Fibroblast of lung (primary cell): Measurements from ENCODE around the gene GAS7. TPM values are rescaled to one million over a fixed set of nuclear protein-coding genes. Genes with fewer than 3 reads are reported as not detected.

Source experiments
- DNase-seq, 2 donors: peaks; one replicate each; pipeline versions ENCODE4 v3.0.0 to v3.0.0-alpha.2; 2010; ENCODE audit warnings: low read depth in 2 of 2
- H2AFZ ChIP-seq: 2 replicates; pipeline ENCODE4 v1.5.1; 2012; ENCODE audit warnings: low read length, control low read depth, inconsistent platforms
- H3K27ac ChIP-seq: 2 replicates; pipeline ENCODE4 v1.5.1; 2011; ENCODE audit warnings: low read length, control low read depth; ENCODE audit not compliant: insufficient read depth
- H3K27me3 ChIP-seq: 2 replicates; pipeline ENCODE4 v1.5.1; 2011; ENCODE audit warnings: mild to moderate bottlenecking, low read length; ENCODE audit not compliant: control insufficient read depth, insufficient read depth
- H3K36me3 ChIP-seq: 2 replicates; pipeline ENCODE4 v1.5.1; 2011; ENCODE audit warnings: low read length; ENCODE audit not compliant: control insufficient read depth, insufficient read depth
- H3K4me1 ChIP-seq: 2 replicates; pipeline ENCODE4 v1.5.1; 2011; ENCODE audit warnings: low read length; ENCODE audit not compliant: control insufficient read depth, insufficient read depth; ENCODE audit errors: extremely low read depth
- H3K4me2 ChIP-seq: 2 replicates; pipeline ENCODE4 v1.5.1; 2011; ENCODE audit warnings: low read length, control low read depth; ENCODE audit not compliant: insufficient read depth; ENCODE audit errors: extremely low read depth
- H3K4me3 ChIP-seq, 4 experiments: fragments of 200-600 bp in 1 of 4; sonication (generic) in 1 of 4; replicated peaks in 1 of 4; 2 replicates each; pipeline ENCODE4 v1.5.1; 2011 to 2016; ENCODE audit warnings: low read length in 4 of 4, low read depth in 3 of 4, mild to moderate bottlenecking in 3 of 4, control low read depth in 2 of 4, inconsistent platforms in 1 of 4, mixed read lengths in 1 of 4; ENCODE audit not compliant: insufficient read depth in 1 of 4; ENCODE audit errors: control extremely low read depth in 1 of 4
- H3K79me2 ChIP-seq: 2 replicates; pipeline ENCODE4 v1.5.1; 2012; ENCODE audit warnings: mild to moderate bottlenecking, low read length, inconsistent platforms; ENCODE audit not compliant: control insufficient read depth, insufficient read depth
- H3K9ac ChIP-seq: 2 replicates; pipeline ENCODE4 v1.5.1; 2011; ENCODE audit warnings: mild to moderate bottlenecking, low read length, control low read depth; ENCODE audit not compliant: insufficient read depth
- H3K9me3 ChIP-seq: 2 replicates; pipeline ENCODE4 v1.5.1; 2012; ENCODE audit warnings: low read depth, low read length; ENCODE audit not compliant: control insufficient read depth, insufficient read depth
- H4K20me1 ChIP-seq: 2 replicates; pipeline ENCODE4 v1.5.1; 2011; ENCODE audit warnings: low read length; ENCODE audit not compliant: control insufficient read depth, insufficient read depth; ENCODE audit errors: extremely low read depth
- CTCF ChIP-seq, 2 donors: IDR thresholded peaks in 1 of 2; conservative IDR thresholded peaks in 1 of 2; 1 replicate in 1 of 2; 2 replicates in 1 of 2; pipeline ENCODE4 v1.5.1; 2011 to 2012; ENCODE audit warnings: low read length in 2 of 2, control low read depth in 1 of 2, inconsistent platforms in 1 of 2, low read depth in 1 of 2, mild to moderate bottlenecking in 1 of 2
- EZH2 ChIP-seq: IDR thresholded peaks from 2 replicates; pipeline ENCODE4 v1.5.1; 2012; ENCODE audit warnings: low read length, control low read depth, mild to moderate bottlenecking; ENCODE audit errors: missing control alignments
- polyA plus RNA-seq, 2 donors: library from polyadenylated mRNA; depleted of rRNA in 1 of 2; stranded (reverse) in 1 of 2; unstranded in 1 of 2; fragments of >200 nt; gene quantifications; 2 replicates each; pipeline ENCODE4 v1.2.1, GENCODE V29; 2011 to 2012; ENCODE audit warnings: missing spikeins in 1 of 2
- total RNA-seq: library from RNA; depleted of rRNA; stranded (reverse); fragments of >200 nt; gene quantifications from 2 replicates; pipeline ENCODE4 v1.2.1, GENCODE V29; 2014

The GAS7 gene
- total and polyA plus RNA-seq, 2 donors (not counting 1 experiment from before 2014, with no cell fraction given) = 0.58 to 2.6 TPM

GRCh38 chr17:10071141-10071540, 127.3 kb downstream of the GAS7 start:
- no peaks in the 10 kb centered on the region for H3K9me3 ChIP-seq
- no peak overlapping the region for H3K9ac ChIP-seq
- no peaks in the 10 kb centered on the region for H3K4me1 ChIP-seq
- DNase-seq = no peak
- H3K27me3 ChIP-seq = no peaks in the 10 kb centered on the region
- no peak overlapping the region for H3K4me2 ChIP-seq
- no peak overlapping the region for H2AFZ ChIP-seq
- no peaks in the 10 kb centered on the region for H3K79me2 ChIP-seq
- no peaks in the 10 kb centered on the region for H4K20me1 ChIP-seq
- no peak overlapping the region for H3K4me3 ChIP-seq
- H3K27ac ChIP-seq = no peak overlapping the region
- TF ChIP-seq EZH2 (no peak), CTCF (conservative IDR thresholded peaks at IDR 0.05 in 1 of 2, IDR thresholded peaks at IDR 0.05 in 1 of 2; ENCODE audit: low read depth in 1 of 2, low read length in 2 of 2) (no peak)
- no peaks in the 10 kb centered on the region for H3K36me3 ChIP-seq

- DNase-seq = no peak
- H3K4me3 ChIP-seq = no peak overlapping the region
- H3K79me2 ChIP-seq = no peaks in the 10 kb centered on the region
- no peaks in the 10 kb centered on the region for H3K4me1 ChIP-seq
- no peak overlapping the region for H3K4me2 ChIP-seq
- no peaks in the 10 kb centered on the region for H3K36me3 ChIP-seq
- H4K20me1 ChIP-seq = no peaks in the 10 kb centered on the region
- H3K27ac ChIP-seq = no peak overlapping the region
- no peak overlapping the region for H3K9ac ChIP-seq
- no peaks in the 10 kb centered on the region for H3K27me3 ChIP-seq
- no peaks in the 10 kb centered on the region for H3K9me3 ChIP-seq
- no peak overlapping the region for H2AFZ ChIP-seq
- TF ChIP-seq CTCF (conservative IDR thresholded peaks at IDR 0.05 in 1 of 2, IDR thresholded peaks at IDR 0.05 in 1 of 2; ENCODE audit: low read depth in 1 of 2, low read length in 2 of 2) (no peak), EZH2 (no peak)
Measured at GRCh38 chr17:10070690-10071089, 127.7 kb downstream of the GAS7 start.

- Histone ChIP-seq H2AFZ (no peak overlapping the region), H3K79me2 (no peaks in the 10 kb centered on the region)
- TF ChIP-seq CTCF (conservative IDR thresholded peaks at IDR 0.05 in 1 of 2, IDR thresholded peaks at IDR 0.05 in 1 of 2; ENCODE audit: low read depth in 1 of 2, low read length in 2 of 2) = no peak
- no peak for TF ChIP-seq EZH2
Measured at GRCh38 chr17:10069301-10069700, 129.1 kb downstream of the GAS7 start.

More at GRCh38 chr17:10069301-10069700, 129.1 kb downstream of the GAS7 start:
- Histone ChIP-seq H3K4me2 (no peak overlapping the region), H3K4me1 (no peaks in the 10 kb centered on the region), H3K9me3 (no peaks in the 10 kb centered on the region), H3K36me3 (no peaks in the 10 kb centered on the region), H3K4me3 (no peak overlapping the region), H3K9ac (no peak overlapping the region), H4K20me1 (no peaks in the 10 kb centered on the region), H3K27ac (no peak overlapping the region), H3K27me3 (no peaks in the 10 kb centered on the region)
- DNase-seq = peak in 1 of 2 donors; percentile 77
